Loucy (cell line): ENCODE results near the gene TMTC1.

Experiments
- H2AFZ ChIP-seq: fragments of 200-600 bp; sonication (generic); 2 replicates; pipeline ENCODE4 v1.6.0; 2016; ENCODE audit warnings: antibody characterized with exemption, mild to moderate bottlenecking, low read length, moderate library complexity
- H3F3A ChIP-seq: fragments of 200-600 bp; 2 replicates; pipeline ENCODE4 v1.6.0; 2016; ENCODE audit warnings: antibody characterized with exemption, low read depth, mild to moderate bottlenecking
- H3K27me3 ChIP-seq: fragments of 200-600 bp; sonication (generic); 2 replicates; pipeline ENCODE4 v1.6.1; 2014; ENCODE audit warnings: low read length, mild to moderate bottlenecking; ENCODE audit not compliant: insufficient read depth, poor library complexity, severe bottlenecking
- H3K36me3 ChIP-seq: fragments of 200-600 bp; sonication (generic); 2 replicates; pipeline ENCODE4 v1.6.1; 2016; ENCODE audit warnings: low read length; ENCODE audit not compliant: insufficient read depth
- H3K4me1 ChIP-seq: fragments of 200-600 bp; sonication (generic); 2 replicates; pipeline ENCODE4 v1.5.1; 2014; ENCODE audit warnings: low read length, mild to moderate bottlenecking; ENCODE audit not compliant: insufficient read depth, poor library complexity, severe bottlenecking
- H3K4me2 ChIP-seq: fragments of 200-600 bp; sonication (generic); 2 replicates; pipeline ENCODE4 v1.6.0; 2014; ENCODE audit warnings: antibody characterized with exemption, low read length, low read depth, mild to moderate bottlenecking; ENCODE audit not compliant: poor library complexity, severe bottlenecking
- H3K4me3 ChIP-seq: fragments of 200-600 bp; sonication (generic); 2 replicates; pipeline ENCODE4 v1.5.1; 2014; ENCODE audit warnings: low read length, mild to moderate bottlenecking, mixed read lengths; ENCODE audit not compliant: poor library complexity, severe bottlenecking
- H3K79me2 ChIP-seq: fragments of 200-600 bp; sonication (generic); 2 replicates; pipeline ENCODE4 v1.6.1; 2014; ENCODE audit warnings: low read length; ENCODE audit not compliant: insufficient read depth
- H3K9ac ChIP-seq: fragments of 200-600 bp; sonication (generic); 2 replicates; pipeline ENCODE4 v1.6.0; 2014; ENCODE audit warnings: mild to moderate bottlenecking, low read depth, low read length, moderate library complexity; ENCODE audit not compliant: poor library complexity, severe bottlenecking
- H3K9me2 ChIP-seq: fragments of 200-600 bp; sonication (generic); replicated peaks from 2 replicates; pipeline ENCODE4 v1.6.1; 2016; ENCODE audit warnings: low read depth, low read length, mixed read lengths
- H3K9me3 ChIP-seq: fragments of 200-600 bp; sonication (generic); 2 replicates; pipeline ENCODE4 v1.6.1; 2014; ENCODE audit warnings: mild to moderate bottlenecking, antibody characterized with exemption, low read length, low read depth; ENCODE audit not compliant: insufficient read depth
- H4K20me1 ChIP-seq: fragments of 200-600 bp; sonication (generic); 2 replicates; pipeline ENCODE4 v1.6.0; 2014; ENCODE audit warnings: antibody characterized with exemption, low read length, mild to moderate bottlenecking; ENCODE audit not compliant: insufficient read depth, poor library complexity, severe bottlenecking
- CTCF ChIP-seq: fragments of 200-600 bp; sonication (generic); conservative IDR thresholded peaks from 2 replicates; pipeline ENCODE4 v1.5.1; 2014; ENCODE audit warnings: mild to moderate bottlenecking, antibody characterized with exemption, low read length
- EZH2phosphoT487 ChIP-seq: fragments of 200-600 bp; IDR thresholded peaks from 2 replicates; pipeline ENCODE4 v1.6.1; 2018; ENCODE audit warnings: antibody characterized with exemption, mild to moderate bottlenecking, moderate library complexity, borderline replicate concordance

The TMTC1 gene

GRCh38 chr12:29671742-29672141 is 112.0 kb downstream of the TMTC1 start:
- Histone ChIP-seq H3K9me3 (no peaks in the 10 kb centered on the region), H3K27me3 (no peaks in the 10 kb centered on the region), H3F3A (no peaks in the 10 kb centered on the region), H3K79me2 (no peaks in the 10 kb centered on the region), H3K9me2 (no peaks in the 10 kb centered on the region), H3K36me3 (no peaks in the 10 kb centered on the region), H3K4me1 (no peaks in the 10 kb centered on the region), H2AFZ (no peak overlapping the region), H4K20me1 (no peaks in the 10 kb centered on the region), H3K9ac (no peak overlapping the region), H3K4me2 (no peak overlapping the region), H3K4me3 (no peak overlapping the region)
- TF ChIP-seq EZH2phosphoT487 (no peak), CTCF (no peak)

- no peaks in the 10 kb centered on the region for H3K9me2 ChIP-seq
- H3F3A ChIP-seq, result no peaks in the 10 kb centered on the region
- H3K4me2 ChIP-seq, result no peak overlapping the region
- H3K9me3 ChIP-seq, result no peaks in the 10 kb centered on the region
- no peaks in the 10 kb centered on the region for H3K36me3 ChIP-seq
- no peaks in the 10 kb centered on the region for H3K27me3 ChIP-seq
- H3K4me3 ChIP-seq, result no peak overlapping the region
- H2AFZ ChIP-seq, result no peak overlapping the region
- H3K4me1 ChIP-seq, result no peaks in the 10 kb centered on the region
- TF ChIP-seq CTCF (no peak), EZH2phosphoT487 (no peak)
- no peaks in the 10 kb centered on the region for H3K79me2 ChIP-seq
- H4K20me1 ChIP-seq, result no peaks in the 10 kb centered on the region
- no peak overlapping the region for H3K9ac ChIP-seq
Measured at GRCh38 chr12:29667011-29667410, 116.7 kb downstream of the TMTC1 start.

GRCh38 chr12:29665107-29665506 is 118.6 kb downstream of the TMTC1 start:
- Histone ChIP-seq H3F3A (no peaks in the 10 kb centered on the region), H3K79me2 (no peaks in the 10 kb centered on the region), H3K9me3 (no peaks in the 10 kb centered on the region), H3K4me1 (no peaks in the 10 kb centered on the region), H3K27me3 (no peaks in the 10 kb centered on the region), H4K20me1 (no peaks in the 10 kb centered on the region), H3K36me3 (no peaks in the 10 kb centered on the region), H2AFZ (no peak overlapping the region), H3K9me2 (no peaks in the 10 kb centered on the region), H3K4me3 (no peak overlapping the region), H3K9ac (no peak overlapping the region), H3K4me2 (no peak overlapping the region)
- TF ChIP-seq EZH2phosphoT487 (no peak), CTCF (no peak)
